HUES6 (cell line): ENCODE results near the gene MACROD2.

Experiments
- H3K27ac ChIP-seq: 2 replicates; pipeline ENCODE4 v1.7.0; 2013; ENCODE audit warnings: low read depth, mild to moderate bottlenecking, low read length, inconsistent platforms
- H3K27me3 ChIP-seq: 2 replicates; pipeline ENCODE4 v1.6.1; 2013; ENCODE audit warnings: low read length; ENCODE audit not compliant: control insufficient read depth, insufficient read depth
- H3K36me3 ChIP-seq: 2 replicates; pipeline ENCODE4 v1.6.1; 2013; ENCODE audit warnings: low read length; ENCODE audit not compliant: control insufficient read depth, insufficient read depth
- H3K4me1 ChIP-seq: 2 replicates; pipeline ENCODE4 v1.6.1; 2013; ENCODE audit warnings: low read length; ENCODE audit not compliant: control insufficient read depth, insufficient read depth
- H3K4me3 ChIP-seq: 2 replicates; pipeline ENCODE4 v1.5.1; 2013; ENCODE audit warnings: low read depth, low read length
- H3K9ac ChIP-seq: one replicate; pipeline ENCODE4 v1.6.1; 2013; ENCODE audit warnings: mild to moderate bottlenecking, low read length
- H3K9me3 ChIP-seq: 2 replicates; pipeline ENCODE4 v1.6.1; 2013; ENCODE audit warnings: low read depth, low read length; ENCODE audit not compliant: control insufficient read depth, insufficient read depth

MACROD2 gene

DNA sequence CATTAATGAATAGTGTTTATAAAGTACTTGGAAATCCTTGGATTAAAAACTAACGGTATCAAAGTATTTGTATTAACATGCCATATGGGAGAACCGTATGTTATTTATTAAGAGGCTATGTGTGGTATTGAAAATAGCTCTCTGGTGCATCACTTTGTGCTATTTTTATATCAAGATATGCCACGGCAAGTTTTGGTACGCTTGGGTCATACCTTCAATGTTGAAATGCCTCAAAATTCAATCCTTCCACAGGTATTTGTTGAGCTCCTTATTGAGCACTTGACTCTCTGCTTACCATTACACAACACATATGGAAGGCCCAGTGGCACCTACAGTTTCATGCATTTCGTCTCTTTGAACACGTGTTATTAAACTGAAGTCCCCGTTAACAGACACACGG is 1930.1 kb downstream of the MACROD2 start:
- no peak overlapping the region for H3K27ac ChIP-seq
- no peaks in the 10 kb centered on the region for H3K9me3 ChIP-seq
- no peak overlapping the region for H3K9ac ChIP-seq
- no peak overlapping the region for H3K4me3 ChIP-seq
- no peaks in the 10 kb centered on the region for H3K4me1 ChIP-seq
- H3K36me3 ChIP-seq, result no peaks in the 10 kb centered on the region
- H3K27me3 ChIP-seq, result no peaks in the 10 kb centered on the region

DNA sequence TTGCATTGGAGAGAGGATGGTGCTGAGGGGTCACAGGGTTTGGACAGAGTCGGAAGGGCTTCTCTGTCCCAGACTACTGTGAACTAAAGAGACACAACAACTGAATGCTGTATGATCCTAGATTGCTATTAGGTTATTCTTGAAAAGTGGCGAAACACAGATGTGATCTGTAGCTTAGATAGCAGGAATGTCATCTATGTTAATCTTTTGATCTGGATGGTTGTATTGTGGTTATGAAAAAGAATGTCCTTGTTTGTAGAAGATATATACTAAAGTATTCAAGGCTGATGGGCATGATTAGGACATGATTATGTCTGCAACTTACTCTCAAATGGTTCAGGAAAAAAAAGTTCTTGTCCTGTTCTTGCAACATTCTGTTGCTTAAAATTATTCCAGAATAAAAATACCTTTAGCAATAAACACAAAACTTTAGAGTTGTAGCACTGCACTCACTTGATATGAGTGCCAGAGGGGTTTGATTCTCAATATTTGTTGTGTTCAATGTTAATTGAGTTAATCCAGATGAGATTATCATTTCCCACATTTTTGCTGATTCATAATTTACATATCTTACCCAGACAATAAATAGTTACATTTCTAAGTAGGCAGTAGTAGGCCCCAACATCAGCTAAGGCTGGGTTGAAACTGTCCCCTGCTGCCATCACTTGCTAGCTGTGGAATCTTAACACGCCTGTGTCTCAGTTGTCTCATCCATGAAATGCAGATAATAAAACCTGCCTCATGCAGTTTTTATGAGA is 1932.8 kb downstream of the MACROD2 start:
- Histone ChIP-seq H3K4me1 (no peaks in the 10 kb centered on the region), H3K9ac (no peak overlapping the region), H3K27ac (no peak overlapping the region), H3K27me3 (no peaks in the 10 kb centered on the region), H3K36me3 (no peaks in the 10 kb centered on the region), H3K9me3 (peaks cover 3% of the 10 kb centered on the region; the same call in 1 of the 2 replicates), H3K4me3 (no peak overlapping the region)

DNA sequence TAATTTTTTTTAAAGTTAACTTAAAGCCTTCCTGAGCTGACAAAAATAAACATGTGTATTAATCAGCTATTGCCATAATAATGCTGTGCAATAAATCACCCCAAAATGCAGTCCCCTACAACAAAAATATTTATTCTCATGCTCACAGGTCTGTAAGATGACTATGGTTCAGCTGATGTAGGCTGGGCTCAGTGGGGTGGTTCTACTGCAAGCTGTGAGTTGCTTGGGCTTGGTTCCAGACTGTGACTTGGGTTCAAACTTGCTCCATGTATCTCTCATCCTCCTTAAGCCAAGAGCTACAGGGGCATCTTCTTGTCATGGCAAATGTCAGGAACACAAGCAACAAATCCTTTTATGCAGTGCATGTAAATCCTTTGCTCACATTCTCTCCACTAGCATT is 1933.6 kb downstream of the MACROD2 start:
- H3K9ac ChIP-seq, result no peak overlapping the region
- H3K27ac ChIP-seq, result no peak overlapping the region
- H3K9me3 ChIP-seq, result peaks cover 3% of the 10 kb centered on the region; the same call in 1 of the 2 replicates
- no peak overlapping the region for H3K4me3 ChIP-seq
- H3K4me1 ChIP-seq, result no peaks in the 10 kb centered on the region
- no peaks in the 10 kb centered on the region for H3K27me3 ChIP-seq
- H3K36me3 ChIP-seq, result no peaks in the 10 kb centered on the region

DNA sequence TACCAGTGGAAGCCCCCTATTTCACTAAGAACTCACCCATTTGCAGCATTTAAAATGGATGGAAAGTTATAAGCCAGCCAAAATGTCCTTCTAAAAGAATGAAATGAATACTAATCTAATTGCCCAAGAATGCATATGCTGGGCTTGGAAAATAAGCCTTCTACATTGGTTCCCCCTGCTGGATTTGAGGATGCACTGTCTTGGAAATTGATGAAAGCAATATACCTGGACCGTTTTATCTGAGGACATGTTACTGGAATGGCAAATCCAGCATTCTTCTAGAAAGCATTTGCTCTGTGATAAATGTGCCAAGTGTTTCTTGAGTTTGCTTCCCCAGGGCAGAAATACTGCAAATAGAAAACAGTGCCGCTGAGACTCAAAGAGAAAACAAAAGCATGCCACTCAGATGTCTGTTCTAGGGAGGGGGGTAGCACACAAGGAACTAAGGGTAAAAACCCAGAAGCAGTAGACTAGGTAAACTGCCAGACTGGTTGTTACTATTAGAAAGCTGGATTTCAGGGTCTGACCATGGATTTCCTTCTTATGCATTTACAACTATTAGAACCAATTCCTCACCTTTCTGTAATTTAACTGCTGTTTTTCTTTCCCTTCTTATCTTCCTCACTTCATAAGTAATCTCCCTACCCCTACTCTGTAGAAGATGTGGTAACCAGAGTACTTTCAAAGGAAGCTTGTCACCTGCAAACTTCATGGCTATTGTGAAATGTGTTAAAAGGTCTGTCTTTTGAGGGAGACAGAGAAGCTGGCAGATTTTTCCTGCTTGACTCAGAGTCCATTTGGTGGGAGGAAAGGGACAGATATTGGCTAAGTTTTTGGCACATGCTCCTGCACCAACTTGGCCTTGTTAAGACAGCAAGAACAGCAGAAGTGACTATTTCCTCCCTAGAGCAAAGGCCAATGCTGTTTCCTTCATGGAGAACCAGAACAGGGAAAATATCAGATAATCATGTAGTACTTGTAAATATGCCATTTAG is 1935.3 kb downstream of the MACROD2 start:
- Histone ChIP-seq H3K27ac (no peak overlapping the region), H3K9ac (no peak overlapping the region), H3K4me3 (no peak overlapping the region), H3K9me3 (peaks cover 3% of the 10 kb centered on the region; the same call in 1 of the 2 replicates), H3K36me3 (no peaks in the 10 kb centered on the region), H3K27me3 (no peaks in the 10 kb centered on the region), H3K4me1 (no peaks in the 10 kb centered on the region)

DNA sequence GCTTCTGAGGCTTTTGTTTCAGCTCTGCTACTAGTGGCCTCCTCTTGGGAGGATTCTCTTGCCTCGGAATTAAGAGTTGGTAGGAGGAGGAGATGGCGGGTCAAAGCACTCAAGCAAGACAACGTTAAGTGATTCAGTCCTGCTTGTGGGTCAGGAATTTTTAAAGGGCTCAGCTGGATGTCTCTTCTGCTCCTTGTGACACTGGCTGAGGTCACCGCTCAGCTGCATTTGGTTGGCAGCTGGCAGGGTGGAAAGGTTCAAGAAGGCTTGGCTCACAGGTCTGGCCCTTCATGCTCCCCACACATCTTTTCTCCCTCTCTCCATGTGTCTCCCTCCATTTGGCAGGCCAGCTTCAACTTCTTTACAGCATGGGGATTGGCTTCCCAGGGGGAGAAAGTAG is 1936.6 kb downstream of the MACROD2 start:
- H3K27me3 ChIP-seq, result no peaks in the 10 kb centered on the region
- H3K9me3 ChIP-seq, result peaks cover 3% of the 10 kb centered on the region; the same call in 1 of the 2 replicates
- H3K27ac ChIP-seq, result no peak overlapping the region
- no peak overlapping the region for H3K4me3 ChIP-seq
- no peak overlapping the region for H3K9ac ChIP-seq
- no peaks in the 10 kb centered on the region for H3K36me3 ChIP-seq
- H3K4me1 ChIP-seq, result no peaks in the 10 kb centered on the region

DNA sequence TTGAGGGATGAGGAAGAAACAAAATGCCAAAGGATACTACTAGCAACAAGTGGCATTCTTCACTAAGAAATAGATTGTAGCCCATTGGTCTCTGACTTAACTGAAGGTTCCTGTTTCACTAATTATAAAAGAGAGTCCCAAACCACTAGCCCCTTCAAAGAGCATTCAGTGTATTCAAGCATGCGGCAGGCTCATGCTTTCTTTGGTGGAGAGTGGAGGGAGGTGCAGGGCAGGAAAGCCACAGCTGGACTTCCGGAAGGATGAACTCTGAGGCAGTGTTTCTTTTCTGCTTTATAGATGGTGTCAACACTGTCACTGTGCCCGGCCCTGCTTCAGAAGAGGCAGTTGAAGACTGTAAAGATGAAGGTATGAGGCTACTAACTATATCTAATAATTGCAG is 1941.9 kb downstream of the MACROD2 start:
- Histone ChIP-seq H3K36me3 (no peaks in the 10 kb centered on the region), H3K27ac (no peak overlapping the region), H3K4me1 (no peaks in the 10 kb centered on the region), H3K9ac (no peak overlapping the region), H3K9me3 (peaks cover 11% of the 10 kb centered on the region), H3K27me3 (no peaks in the 10 kb centered on the region), H3K4me3 (no peak overlapping the region)

DNA sequence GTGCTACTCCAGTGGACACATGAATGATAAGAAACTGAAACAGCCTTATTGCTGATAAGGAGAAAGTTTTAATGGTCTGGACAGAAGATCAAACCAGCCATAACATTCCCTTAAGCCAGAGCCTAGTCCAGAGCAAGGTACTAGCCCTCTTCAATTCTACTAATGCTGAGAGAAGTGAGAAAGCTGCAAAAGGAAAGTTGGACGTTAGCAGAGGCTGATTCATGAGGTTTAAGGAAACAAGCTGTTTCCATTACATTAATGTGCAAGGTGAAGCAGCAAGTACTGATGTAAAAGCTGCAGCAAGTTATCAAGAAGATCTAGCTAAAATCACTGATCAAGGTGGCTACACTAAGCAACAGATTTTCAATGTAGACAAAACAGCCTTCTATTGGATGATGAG is 1943.5 kb downstream of the MACROD2 start:
- H3K27ac ChIP-seq, result no peak overlapping the region
- no peak overlapping the region for H3K4me3 ChIP-seq
- no peaks in the 10 kb centered on the region for H3K36me3 ChIP-seq
- no peaks in the 10 kb centered on the region for H3K27me3 ChIP-seq
- no peaks in the 10 kb centered on the region for H3K4me1 ChIP-seq
- no peak overlapping the region for H3K9ac ChIP-seq
- peaks cover 11% of the 10 kb centered on the region for H3K9me3 ChIP-seq

DNA sequence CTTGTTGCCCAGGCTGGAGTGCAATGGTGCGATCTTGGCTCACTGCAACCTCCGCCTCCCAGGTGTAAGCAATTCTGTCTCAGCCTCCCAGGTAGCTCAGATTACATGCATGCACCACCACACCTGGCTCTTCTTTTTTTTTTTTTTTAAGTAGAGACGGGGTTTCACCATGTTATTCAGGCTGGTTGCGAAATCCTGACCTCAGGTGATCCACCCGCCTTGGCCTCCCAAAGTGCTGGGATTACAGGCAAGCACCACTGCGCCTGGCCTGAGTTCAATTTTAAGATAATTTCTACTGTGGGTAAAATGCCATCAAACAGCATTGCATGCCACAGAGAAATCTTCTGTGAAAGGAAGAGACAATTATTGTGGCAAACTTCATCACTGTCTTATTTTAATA is 1944.8 kb downstream of the MACROD2 start:
- peaks cover 11% of the 10 kb centered on the region for H3K9me3 ChIP-seq
- H3K4me1 ChIP-seq, result no peaks in the 10 kb centered on the region
- no peaks in the 10 kb centered on the region for H3K36me3 ChIP-seq
- H3K4me3 ChIP-seq, result no peak overlapping the region
- no peak overlapping the region for H3K9ac ChIP-seq
- no peak overlapping the region for H3K27ac ChIP-seq
- H3K27me3 ChIP-seq, result no peaks in the 10 kb centered on the region

DNA sequence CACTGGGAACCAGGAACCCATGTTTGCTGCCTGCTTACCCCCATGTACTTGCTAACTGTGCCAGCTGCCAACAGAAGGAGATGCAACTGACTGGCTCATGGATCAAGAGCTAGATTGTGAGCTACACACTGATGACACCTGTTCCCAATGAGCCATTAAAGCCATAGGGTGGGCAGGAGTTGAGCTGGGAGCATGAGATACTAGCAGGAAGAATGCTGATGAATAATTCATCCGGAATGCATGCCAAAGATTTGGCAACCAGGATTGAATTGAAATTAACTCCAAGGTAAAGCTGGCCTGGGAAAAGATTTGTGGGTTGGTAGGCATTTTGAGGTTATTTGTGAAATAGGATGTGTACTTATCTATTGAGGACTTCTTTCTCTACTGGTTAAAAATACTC is 1946.8 kb downstream of the MACROD2 start:
- Histone ChIP-seq H3K9me3 (peaks cover 11% of the 10 kb centered on the region), H3K27me3 (no peaks in the 10 kb centered on the region), H3K4me1 (no peaks in the 10 kb centered on the region), H3K36me3 (no peaks in the 10 kb centered on the region), H3K9ac (no peak overlapping the region), H3K27ac (no peak overlapping the region), H3K4me3 (no peak overlapping the region)

DNA sequence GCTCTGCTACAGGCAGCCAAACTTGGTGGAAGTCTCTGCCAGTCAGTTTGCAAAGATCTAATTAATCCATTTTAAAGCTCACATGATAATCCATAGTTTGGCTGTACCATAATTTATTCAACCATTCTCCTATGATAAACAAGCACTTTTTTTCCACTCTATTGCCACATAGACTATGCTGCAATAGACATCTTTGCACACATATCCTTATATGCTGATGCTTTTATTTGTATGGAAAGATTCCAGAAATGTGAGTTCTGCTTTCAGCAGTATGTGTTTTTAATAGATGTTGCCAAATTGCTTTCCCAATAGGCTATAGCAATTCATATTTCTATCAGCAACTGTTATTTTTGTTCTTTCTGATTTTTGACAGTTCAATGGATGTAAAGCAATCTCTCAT is 1950.0 kb downstream of the MACROD2 start:
- Histone ChIP-seq H3K27ac (no peak overlapping the region), H3K27me3 (no peaks in the 10 kb centered on the region), H3K9me3 (no peaks in the 10 kb centered on the region), H3K4me3 (no peak overlapping the region), H3K4me1 (peaks cover 14% of the 10 kb centered on the region), H3K36me3 (no peaks in the 10 kb centered on the region), H3K9ac (no peak overlapping the region)

DNA sequence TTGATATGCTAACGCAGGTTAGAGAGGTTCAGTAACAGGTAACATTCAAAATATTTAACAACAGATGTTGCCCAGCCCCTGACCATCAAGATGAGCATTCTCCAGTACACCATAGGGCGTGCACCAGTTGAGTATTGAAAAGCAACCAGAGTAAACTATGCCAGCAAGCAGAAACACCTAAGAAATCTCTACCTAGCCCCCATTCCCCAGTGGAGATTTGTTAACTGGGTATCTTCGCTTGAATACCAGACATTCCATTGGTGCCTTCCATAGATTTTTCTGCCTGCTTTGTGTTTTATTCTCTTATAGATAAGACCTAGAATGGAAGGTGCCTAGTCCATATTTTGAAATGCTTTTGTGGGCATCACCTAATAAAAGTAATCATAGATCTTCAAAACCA is 1954.1 kb downstream of the MACROD2 start:
- no peaks in the 10 kb centered on the region for H3K9me3 ChIP-seq
- no peak overlapping the region for H3K9ac ChIP-seq
- no peaks in the 10 kb centered on the region for H3K27me3 ChIP-seq
- no peaks in the 10 kb centered on the region for H3K36me3 ChIP-seq
- H3K4me1 ChIP-seq, result peaks cover 14% of the 10 kb centered on the region
- no peak overlapping the region for H3K4me3 ChIP-seq
- no peak overlapping the region for H3K27ac ChIP-seq
